K562 (cell line): Measurements from ENCODE around the gene SLC28A1. TPM values are rescaled to one million over a fixed set of nuclear protein-coding genes. Genes with fewer than 3 reads are reported as not detected.

ENCODE experiments used
- ATAC-seq: fragments of 200-7000 bp; cut with Tn5 transposase; 3 replicates; pipeline ENCODE4 v1.9.1; 2020; ENCODE audit warnings: moderate library complexity
- BruUV-seq: library from RNA; stranded (reverse); fragments of 400-500 nt; replicated peaks from 2 replicates; lab custom pipeline; 2021; lab: Mats Ljungman, UMichigan
- CTCF ChIA-PET: fragments of 300-600 bp; formaldehyde crosslinking; extraction: SDS; loops from one replicate; lab custom pipeline; 2021; ENCODE audit warnings: low intra/inter-chr PET ratio; lab: Yijun Ruan, JAX
- POLR2A ChIA-PET: fragments of 300-600, 350-650 bp; sonication (Branson Sonifier 250); formaldehyde crosslinking; extraction: SDS; loops from one replicate; lab custom pipeline; 2021; ENCODE audit warnings: antibody characterized with exemption, inconsistent platforms; lab: Yijun Ruan, JAX
- DNase-seq, 4 experiments: peaks; one replicate each; pipeline versions ENCODE4 v3.0.0 to v3.0.0-alpha.2; 2011 to 2018; ENCODE audit warnings: low spot score in 3 of 4, mixed read lengths in 3 of 4; ENCODE audit errors: extremely low read depth in 1 of 4
- FAIRE-seq: peaks from 2 replicates; lab custom pipeline; 2011; peaks lifted over from hg19 to GRCh38; lab: Jason Lieb, UNC
- H2AFZ ChIP-seq: 2 replicates; pipeline ENCODE4 v1.6.0; 2011; ENCODE audit warnings: low read depth, low read length, control low read depth, inconsistent platforms
- H3K27ac ChIP-seq: fragments of 200-600 bp; 3 replicates; pipeline ENCODE4 v1.8.0; 2011; ENCODE audit warnings: low read depth, mild to moderate bottlenecking, control low read depth, inconsistent platforms, low read length, moderate library complexity, mixed read lengths; ENCODE audit errors: extremely low read depth
- H3K27me3 ChIP-seq, 2 experiments: fragments of 300-600 bp in 1 of 2; 2 replicates in 1 of 2; 3 replicates in 1 of 2; pipeline versions ENCODE4 v1.6.0 to v1.8.0; 2011; ENCODE audit warnings: inconsistent platforms in 2 of 2, low read length in 2 of 2, mild to moderate bottlenecking in 1 of 2, mixed read lengths in 1 of 2, moderate library complexity in 1 of 2; ENCODE audit not compliant: control insufficient read depth in 2 of 2, insufficient read depth in 2 of 2
- H3K36me3 ChIP-seq: fragments of 300-600 bp; 3 replicates; pipeline ENCODE4 v1.8.0; 2011; ENCODE audit warnings: mild to moderate bottlenecking, low read length, inconsistent platforms; ENCODE audit not compliant: control insufficient read depth, insufficient read depth
- H3K4me1 ChIP-seq, 2 experiments: fragments of 200-600 bp in 1 of 2; replicated peaks in 1 of 2; 2 replicates in 1 of 2; 3 replicates in 1 of 2; pipeline versions ENCODE4 v1.5.1 to v1.8.0; 2011; ENCODE audit warnings: inconsistent platforms in 2 of 2, low read length in 2 of 2, mild to moderate bottlenecking in 1 of 2, mixed read lengths in 1 of 2, moderate library complexity in 1 of 2; ENCODE audit not compliant: control insufficient read depth in 2 of 2, insufficient read depth in 2 of 2
- H3K4me2 ChIP-seq: 2 replicates; pipeline ENCODE4 v1.6.1; 2011; ENCODE audit warnings: low read length, control low read depth, inconsistent platforms, mixed read lengths; ENCODE audit not compliant: insufficient read depth
- H3K4me3 ChIP-seq: fragments of 200-600 bp; sonication (generic), shearing (Covaris generic); 2 replicates; pipeline ENCODE4 v1.5.1; 2016; ENCODE audit warnings: control low read depth, inconsistent platforms
- H3K79me2 ChIP-seq: fragments of 200-600 bp; 3 replicates; pipeline ENCODE4 v1.8.0; 2011; ENCODE audit warnings: low read length, inconsistent platforms; ENCODE audit not compliant: control insufficient read depth, insufficient read depth
- H3K9ac ChIP-seq, 2 experiments: 2 replicates each; pipeline versions ENCODE4 v1.6.0 to v1.6.1; 2011; ENCODE audit warnings: low read depth in 2 of 2, low read length in 2 of 2, control low read depth in 1 of 2, inconsistent platforms in 1 of 2, mild to moderate bottlenecking in 1 of 2, mixed read lengths in 1 of 2; ENCODE audit not compliant: insufficient read depth in 1 of 2
- H3K9me1 ChIP-seq: one replicate; pipeline ENCODE4 v1.6.0; 2011; ENCODE audit warnings: inconsistent platforms, mild to moderate bottlenecking, low read length, moderate library complexity; ENCODE audit not compliant: control insufficient read depth, insufficient read depth
- H3K9me3 ChIP-seq: replicated peaks from 2 replicates; pipeline ENCODE4 v1.5.1; 2011; ENCODE audit warnings: low read depth, low read length, inconsistent platforms; ENCODE audit not compliant: control insufficient read depth, insufficient read depth
- H4K20me1 ChIP-seq: replicated peaks from 2 replicates; pipeline ENCODE4 v1.6.1; 2011; ENCODE audit warnings: low read length, inconsistent platforms, mixed read lengths; ENCODE audit not compliant: control insufficient read depth, insufficient read depth
- CBX5 ChIP-seq: IDR thresholded peaks from 2 replicates; pipeline ENCODE4 v1.6.1; 2014; ENCODE audit warnings: low read depth, borderline replicate concordance
- FOXK2 ChIP-seq, 2 experiments: fragments of 450-650 bp; IDR thresholded peaks in 1 of 2; conservative IDR thresholded peaks in 1 of 2; 2 replicates each; pipeline ENCODE4 v1.6.1; 2016; ENCODE audit warnings: low read depth in 2 of 2, mild to moderate bottlenecking in 1 of 2
- HDGF ChIP-seq: fragments of 450-650 bp; IDR thresholded peaks from 2 replicates; pipeline ENCODE4 v1.6.1; 2016
- NFE2L1 ChIP-seq: fragments of 450-650 bp; IDR thresholded peaks from 2 replicates; pipeline ENCODE4 v1.6.1; 2016; ENCODE audit warnings: missing genetic modification characterization, low read depth, mild to moderate bottlenecking, missing compliant biosample characterization, moderate library complexity, borderline replicate concordance
- NR2C2 ChIP-seq, 2 experiments: fragments of 200-800 bp in 1 of 2; sonication (Bioruptor generic) in 1 of 2; sonication (generic) in 1 of 2; formaldehyde crosslinking in 1 of 2; IDR thresholded peaks; 2 replicates each; pipeline versions ENCODE4 v1.6.1 to v1.8.0; 2016 to 2022; ENCODE audit warnings: mild to moderate bottlenecking in 1 of 2, missing compliant biosample characterization in 1 of 2, missing genetic modification characterization in 1 of 2, missing genetic modification reagents in 1 of 2
- PRDM10 ChIP-seq: fragments of 450-650 bp; IDR thresholded peaks from 2 replicates; pipeline ENCODE4 v1.6.1; 2018; ENCODE audit not compliant: partially characterized antibody
- PYGO2 ChIP-seq: fragments of 450-650 bp; IDR thresholded peaks from 2 replicates; pipeline ENCODE4 v1.6.1; 2016; ENCODE audit warnings: mild to moderate bottlenecking, missing genetic modification characterization, moderate library complexity, missing compliant biosample characterization
- RBFOX2 ChIP-seq: fragments of 200-400 bp; formaldehyde crosslinking; IDR thresholded peaks from 2 replicates; pipeline ENCODE4 v1.6.1; 2017; ENCODE audit warnings: low read depth, mild to moderate bottlenecking, low read length, moderate library complexity
- STAT5A ChIP-seq: IDR thresholded peaks from 2 replicates; pipeline ENCODE4 v1.6.1; 2012; ENCODE audit warnings: low read length, inconsistent platforms, borderline replicate concordance
- TAF7 ChIP-seq: fragments of 450-650 bp; IDR thresholded peaks from 2 replicates; pipeline ENCODE4 v1.6.1; 2016; ENCODE audit warnings: missing genetic modification characterization, missing compliant biosample characterization
- TRIM24 ChIP-seq, 2 experiments: fragments of 450-650 bp; IDR thresholded peaks; 2 replicates each; pipeline ENCODE4 v1.6.1; 2016
- U2AF2 ChIP-seq: fragments of 200-400 bp; formaldehyde crosslinking; optimal IDR thresholded peaks from 2 replicates; pipeline ENCODE3; 2017; ENCODE audit warnings: low read depth, mild to moderate bottlenecking, low read length
- USF2 ChIP-seq: sonication (generic); formaldehyde crosslinking; IDR thresholded peaks from 2 replicates; pipeline ENCODE4 v1.5.0; 2020; ENCODE audit warnings: missing genetic modification reagents
- ZNF655 ChIP-seq: fragments of 250-450 bp; sonication (Bioruptor Pico); IDR thresholded peaks from 2 replicates; pipeline ENCODE4 v1.5.0; 2021
- WGBS: fragments of 100-300 bp; shearing (Covaris generic); methylation state at CpG from one replicate; pipeline ENCODE4 v1.1.6; 2016; ENCODE audit warnings: low coverage, mixed read lengths; ENCODE audit not compliant: insufficient coverage; ENCODE audit errors: missing lambda C conversion rate; 5-methylcytosine and 5-hydroxymethylcytosine counted together
- in situ Hi-C: fragments of 300-500 bp; cut with MboI; formaldehyde crosslinking; loops from 4 replicates; pipeline ENCODE4 v1.15.0; 2018; ENCODE audit warnings: inconsistent platforms, mixed read lengths
- intact Hi-C: fragments of 100-400 bp; cut with micrococcal nuclease; formaldehyde crosslinking; loops from 2 replicates; pipeline ENCODE4 v1.14.2; 2022
- polyA plus RNA-seq, 8 experiments: library from polyadenylated mRNA; depleted of rRNA in 4 of 8; stranded (reverse) in 5 of 8; unstranded in 3 of 8; fragments of >200 nt; fragmentation: Nextera tagmentation in 2 of 8; fragmentation: Illumina TruSeq in 1 of 8; extraction: Ambion mirVana in 2 of 8; extraction: Trizol in 1 of 8; gene quantifications; 2 replicates each; pipeline versions ENCODE4 v1.2.1 to v1.2.3, GENCODE V29; 2011 to 2014; ENCODE audit warnings: inconsistent platforms in 1 of 8, missing spikeins in 1 of 8
- total RNA-seq, 7 experiments: library from RNA; depleted of rRNA in 6 of 7; stranded (reverse); fragments of >200 nt in 6 of 7; fragmentation: Illumina TruSeq in 2 of 7; extraction: Trizol in 2 of 7; gene quantifications; 2 replicates each; pipeline versions ENCODE4 v1.2.1 to v1.2.3, GENCODE V29; 2011 to 2021; ENCODE audit warnings: low replicate concordance in 1 of 7

SLC28A1 gene
- total and polyA plus RNA-seq, 9 of the 15 experiments (the other 6 are each of a cell fraction or from before 2014, with no cell fraction given): 0.04 TPM; not detected in 8

- H3K36me3 ChIP-seq: no peaks in the 10 kb centered on the region
- ATAC-seq: no peak; the same call in 1 of the 3 replicates
- WGBS: 38% methylated on average over 3 of the region's 3 CpGs
- in situ Hi-C loops: no loop called here
- DNase-seq: no peak
- peak overlapping the region; percentile 81 for H2AFZ ChIP-seq
- intact Hi-C loops: no loop called here
- no peak overlapping the region for H3K4me3 ChIP-seq
- H4K20me1 ChIP-seq: no peaks in the 10 kb centered on the region
- TF ChIP-seq HDGF (0 out of 2 replicates have a peak, but pooled peaks have one; percentile 17), CBX5 (no peak), STAT5A (no peak), PRDM10 (peak; percentile 82), ZNF655 (CRISPR knock-in tag) (no peak), RBFOX2 (no peak), TRIM24 (IDR thresholded peaks at IDR 0.05) (no peak), NR2C2 (CRISPR knock-in tag; IDR thresholded peaks at IDR 0.05) (no peak), NR2C2 (tag; IDR thresholded peaks at IDR 0.05) (no peak), TAF7 (tag) (no peak), FOXK2 (conservative IDR thresholded peaks at IDR 0.05 in 1 of 2, IDR thresholded peaks at IDR 0.05 in 1 of 2; ENCODE audit: low read depth in 2 of 2) (0 out of 4 replicates have a peak, but pooled peaks of 1 of the 2 experiments have one; percentile 48), USF2 (CRISPR knock-in tag) (no peak), U2AF2 (no peak), PYGO2 (tag) (no peak), NFE2L1 (tag) (no peak)
- POLR2A ChIA-PET: interaction anchor here (0.5 to 1.4 kb wide), 4 partner anchors 12 to 216 kb away, joined by 3 read pairs; no protein-coding TSS in a partner anchor
- peak overlapping the region; percentile 45; the same call in 2 of the 3 replicates for H3K27ac ChIP-seq
- no peak for FAIRE-seq
- BruUV-seq: no TSS peak
- peak overlapping the region; percentile 74; the same call in 1 of the 2 replicates for H3K4me2 ChIP-seq
- H3K4me1 ChIP-seq: peaks cover 26 to 38% of the 10 kb centered on the region in 2 experiments
- no peaks in the 10 kb centered on the region for H3K27me3 ChIP-seq
- CTCF ChIA-PET: no interaction called here
- no peaks in the 10 kb centered on the region for H3K79me2 ChIP-seq
- H3K9ac ChIP-seq: peak overlapping the region; percentile 14 to 68; a peak in 2 of 4 replicates
- H3K9me1 ChIP-seq: no peaks in the 10 kb centered on the region
- H3K9me3 ChIP-seq: no peaks in the 10 kb centered on the region
Measured at GRCh38 chr15:84915606-84915958, 31.1 kb downstream of the SLC28A1 start.
